ENCODE results near the gene ATP6V0E1.

GRCh38 chr5:173035904-173036707 lies 52.5 kb downstream of the ATP6V0E1 start:
- no peak for TF ChIP-seq EZH2phosphoT487 (IDR thresholded peaks at IDR 0.05; ENCODE audit: low read depth)
- TF ChIP-seq CTCF (IDR thresholded peaks at IDR 0.05; ENCODE audit: low read depth, low read length) = no peak

Data from OCI-LY3 (cell line).